Astrocyte of the cerebellum (primary cell): ENCODE measurements around the gene CARMIL3.

Experiments used
- DNase-seq: peaks from one replicate; pipeline ENCODE4 v3.0.0-alpha.2; 2011; ENCODE audit warnings: low read depth
- H3K4me3 ChIP-seq: 2 replicates; pipeline ENCODE4 v1.5.1; 2011; ENCODE audit warnings: mild to moderate bottlenecking, low read depth, low read length, moderate library complexity
- CTCF ChIP-seq: IDR thresholded peaks from 2 replicates; pipeline ENCODE4 v1.5.1; 2012; ENCODE audit warnings: low read length, low read depth, moderate library complexity, mild to moderate bottlenecking; ENCODE audit errors: missing control alignments
- in situ Hi-C: cut with HindIII; loops from 2 replicates; pipeline ENCODE4 v1.10.0; 2017; ENCODE audit warnings: low sequenced_read_pairs

The CARMIL3 gene

GRCh38 chr14:24063263-24063836 is 11.5 kb downstream of the CARMIL3 start:
- in situ Hi-C loops, result no loop called here
- no peak overlapping the region for H3K4me3 ChIP-seq
- DNase-seq, result no peak
- no peak for TF ChIP-seq CTCF

GRCh38 chr14:24064091-24064795 is 12.4 kb downstream of the CARMIL3 start:
- DNase-seq, result no peak
- no peak overlapping the region for H3K4me3 ChIP-seq
- in situ Hi-C loops, result no loop called here
- no peak for TF ChIP-seq CTCF

GRCh38 chr14:24064856-24065255 is 13.0 kb downstream of the CARMIL3 start:
- in situ Hi-C loops, result no loop called here
- no peak overlapping the region for H3K4me3 ChIP-seq
- TF ChIP-seq CTCF, result no peak
- no peak for DNase-seq

GRCh38 chr14:24065408-24065807 is 13.6 kb downstream of the CARMIL3 start:
- in situ Hi-C loops, result no loop called here
- DNase-seq, result no peak
- TF ChIP-seq CTCF, result no peak

GRCh38 chr14:24066496-24067132 is 14.8 kb downstream of the CARMIL3 start:
- DNase-seq, result no peak

More at GRCh38 chr14:24065408-24065807, 13.6 kb downstream of the CARMIL3 start:
- no peak overlapping the region for H3K4me3 ChIP-seq

More at GRCh38 chr14:24066496-24067132, 14.8 kb downstream of the CARMIL3 start:
- H3K4me3 ChIP-seq, result no peak overlapping the region
- in situ Hi-C loops, result no loop called here
- TF ChIP-seq CTCF, result no peak
